GM12873 (cell line): ENCODE data around the gene SDF4.

Source experiments
- CTCF ChIP-seq: IDR thresholded peaks from 2 replicates; pipeline ENCODE4 v1.5.1; 2012; ENCODE audit warnings: low read depth, mild to moderate bottlenecking, moderate library complexity, low read length, control low read depth; ENCODE audit not compliant: insufficient read depth; ENCODE audit errors: missing control alignments

SDF4 gene

GRCh38 chr1:1199961-1200875, 31.6 kb downstream of the SDF4 start:
- no peak for TF ChIP-seq CTCF

- TF ChIP-seq CTCF: no peak
Observed at GRCh38 chr1:1199141-1199960, 32.5 kb downstream of the SDF4 start.

- no peak for TF ChIP-seq CTCF
Observed at GRCh38 chr1:1198423-1199140, 33.2 kb downstream of the SDF4 start.

- TF ChIP-seq CTCF: no peak
Observed at GRCh38 chr1:1197551-1198422, 34.0 kb downstream of the SDF4 start.

DNA sequence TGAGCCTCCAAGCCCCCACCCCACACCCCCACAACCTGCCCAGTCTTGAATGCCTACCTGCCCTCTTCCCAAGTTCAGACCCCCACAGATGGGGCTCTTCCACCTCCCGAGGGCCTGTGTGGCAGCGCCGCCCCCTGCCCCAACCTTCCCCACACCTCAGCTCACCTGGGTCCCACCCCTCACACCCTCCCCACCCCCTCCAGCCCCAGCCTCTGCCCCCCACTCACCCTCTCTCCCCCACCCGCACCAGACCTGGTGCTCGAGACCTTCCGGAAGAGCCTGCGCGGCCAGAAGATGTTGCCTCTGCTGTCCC, 34.7 kb downstream of the SDF4 start:
- TF ChIP-seq CTCF: no peak

DNA sequence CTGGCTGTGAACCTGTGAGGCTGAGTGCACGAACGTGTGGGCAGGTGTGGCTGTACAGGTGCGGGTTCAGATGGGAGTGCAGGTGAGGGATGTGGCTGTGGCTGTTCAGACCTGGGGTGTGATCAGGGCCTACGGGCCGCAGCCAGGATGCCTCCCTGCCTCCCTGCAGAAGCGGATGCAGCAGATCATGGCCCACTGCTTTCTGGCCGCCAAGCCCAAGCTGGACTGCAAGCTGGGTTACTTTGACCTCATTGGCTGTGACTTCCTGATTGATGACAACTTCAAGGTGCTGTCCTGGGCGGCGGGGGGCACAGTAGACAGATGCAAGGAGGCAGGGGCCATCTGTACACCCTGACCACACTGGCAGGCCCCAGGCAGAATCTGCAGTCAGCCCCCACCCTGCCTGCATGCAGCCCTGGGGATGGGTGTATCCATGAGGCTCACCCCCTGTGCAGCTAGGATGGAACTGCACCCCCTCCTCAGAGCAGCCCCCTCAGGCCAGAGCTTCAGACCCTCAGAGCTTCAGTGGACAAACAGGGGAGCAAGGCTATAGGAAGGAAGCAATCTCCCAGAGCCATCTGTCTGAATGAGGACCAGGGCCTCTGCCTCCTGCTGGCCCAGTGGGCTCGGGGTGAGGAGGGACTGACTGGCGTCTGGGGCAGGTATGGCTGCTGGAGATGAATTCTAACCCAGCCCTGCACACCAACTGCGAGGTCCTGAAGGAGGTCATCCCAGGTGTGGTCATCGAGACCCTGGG, 35.2 kb downstream of the SDF4 start:
- TF ChIP-seq CTCF: no peak
